HEK293T (cell line): ENCODE results near the gene HIVEP3.

Experiments
- BHLHE40 ChIP-seq: fragments of 450-650 bp; IDR thresholded peaks from 2 replicates; pipeline ENCODE4 v1.6.1; 2016; ENCODE audit warnings: mild to moderate bottlenecking, moderate library complexity, borderline replicate concordance
- FOXK2 ChIP-seq: fragments of 450-650 bp; IDR thresholded peaks from 2 replicates; pipeline ENCODE4 v1.6.1; 2016; ENCODE audit warnings: mild to moderate bottlenecking

DNA sequence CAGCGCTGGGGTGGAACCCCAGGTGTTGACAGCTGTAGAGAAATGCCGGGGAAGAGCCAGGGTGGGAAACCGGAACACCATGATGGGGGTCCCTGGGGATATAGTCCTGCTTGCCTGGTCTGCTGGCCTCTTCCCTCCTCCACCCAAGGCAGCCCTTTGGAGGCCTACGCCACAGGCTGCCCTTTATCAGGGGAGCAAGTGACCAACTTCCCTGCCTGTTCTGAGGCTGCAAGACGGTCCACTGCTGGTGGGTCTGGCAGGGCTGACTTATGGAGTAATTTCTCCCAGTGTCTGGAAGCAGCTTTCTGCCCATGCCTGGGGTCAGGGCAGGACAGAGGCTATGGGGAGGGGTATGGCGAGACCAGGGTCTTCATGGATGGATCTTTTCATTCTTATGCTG, 383.4 kb downstream of the HIVEP3 start:
- TF ChIP-seq FOXK2 (no peak), BHLHE40 (no peak)
